ENCODE data around the gene MYO7B. TPM values are rescaled to one million over a fixed set of nuclear protein-coding genes. Genes with fewer than 3 reads are reported as not detected.

Gene MYO7B
- polyA plus RNA-seq, 2 of the 4 experiments (the other 2 are of a cell fraction) = 0.04 to 0.09 TPM

- ATAC-seq (no peak), DNase-seq (ENCODE audit: low read depth in 1 of 2, low spot score in 1 of 2) (no peak), FAIRE-seq (no peak)
- H3K9me3 ChIP-seq = no peaks in the 10 kb centered on the region
- H3K4me1 ChIP-seq = peaks cover 18% of the 10 kb centered on the region
- no peak overlapping the region for H3K27ac ChIP-seq
- CTCF ChIA-PET = interaction anchor here (1.4 kb wide), 1 partner anchor 14 kb away, joined by 4 read pairs; no protein-coding TSS in a partner anchor
- TF ChIP-seq ESRRA (IDR thresholded peaks at IDR 0.05; ENCODE audit: borderline replicate concordance, low read length) = no peak
- 76% methylated on average over 9 of the region's 12 CpGs for WGBS (ENCODE audit: missing lambda C conversion rate)
- no peak overlapping the region for H3K4me3 ChIP-seq
- no peak overlapping the region for H3K4me2 ChIP-seq
- POLR2A ChIA-PET = no interaction called here
These were observed 30.0 kb downstream of the MYO7B start for GRCh38 chr2:127565261-127566138.

DNA sequence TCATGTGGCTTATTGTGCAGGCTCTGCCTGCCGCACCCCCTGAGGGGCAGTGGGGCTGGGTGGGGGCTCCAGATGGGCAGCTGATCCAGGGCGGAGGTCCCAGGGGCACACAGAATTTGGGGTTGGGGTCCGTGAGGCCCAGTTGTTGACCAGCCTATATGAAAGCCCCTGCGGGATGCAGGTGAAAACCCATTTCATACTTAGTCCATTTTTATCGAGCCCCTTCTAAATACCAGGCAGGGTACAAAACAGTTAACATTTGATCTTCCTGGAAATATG is 30.6 kb downstream of the MYO7B start:
- ChIA-PET CTCF (interaction anchor here (1.4 kb wide), 1 partner anchor 15 kb away, joined by 4 read pairs; no protein-coding TSS in a partner anchor), POLR2A (no interaction called here)
- no peak overlapping the region for H3K4me3 ChIP-seq
- no peak overlapping the region for H3K27ac ChIP-seq
- TF ChIP-seq GATA3 (IDR thresholded peaks at IDR 0.05; ENCODE audit: borderline replicate concordance) = no peak
- TF ChIP-seq, protein P1, sequence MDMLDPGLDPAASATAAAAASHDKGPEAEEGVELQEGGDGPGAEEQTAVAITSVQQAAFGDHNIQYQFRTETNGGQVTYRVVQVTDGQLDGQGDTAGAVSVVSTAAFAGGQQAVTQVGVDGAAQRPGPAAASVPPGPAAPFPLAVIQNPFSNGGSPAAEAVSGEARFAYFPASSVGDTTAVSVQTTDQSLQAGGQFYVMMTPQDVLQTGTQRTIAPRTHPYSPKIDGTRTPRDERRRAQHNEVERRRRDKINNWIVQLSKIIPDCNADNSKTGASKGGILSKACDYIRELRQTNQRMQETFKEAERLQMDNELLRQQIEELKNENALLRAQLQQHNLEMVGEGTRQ (IDR thresholded peaks at IDR 0.05) = no peak
- no peak for TF ChIP-seq RAD21 (conservative IDR thresholded peaks at IDR 0.05 in 1 of 2, IDR thresholded peaks at IDR 0.05 in 1 of 2)
- WGBS (ENCODE audit: missing lambda C conversion rate) = 93% methylated on average over 5 of the region's 5 CpGs
- H3K4me1 ChIP-seq = peaks cover 23% of the 10 kb centered on the region
- no peak for ATAC-seq
- no peak overlapping the region for H3K4me2 ChIP-seq
- no peak for FAIRE-seq
- no peaks in the 10 kb centered on the region for H3K9me3 ChIP-seq
- no peak for DNase-seq (ENCODE audit: low read depth in 1 of 2, low spot score in 1 of 2)

DNA sequence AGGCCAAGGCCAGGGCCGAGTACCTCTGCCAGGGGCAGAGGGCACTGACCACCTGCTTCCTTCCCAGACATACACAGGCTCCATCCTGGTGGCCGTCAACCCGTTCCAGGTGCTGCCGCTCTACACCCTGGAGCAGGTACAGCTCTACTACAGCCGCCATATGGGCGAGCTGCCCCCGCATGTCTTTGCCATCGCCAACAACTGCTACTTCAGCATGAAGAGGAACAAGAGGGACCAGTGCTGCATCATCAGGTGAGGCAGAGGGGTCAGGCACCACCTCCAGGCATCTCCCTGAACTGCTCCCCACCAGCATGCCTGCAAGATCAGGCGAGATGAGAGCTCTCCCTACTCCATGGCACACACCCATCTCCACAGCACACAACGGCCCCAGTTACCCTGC is 31.1 kb downstream of the MYO7B start:
- DNase-seq (ENCODE audit: low read depth in 1 of 2, low spot score in 1 of 2) (no peak), ATAC-seq (peak in 1 of 2 experiments; percentile 27; a peak in 3 of 6 replicates), FAIRE-seq (no peak)
- WGBS (ENCODE audit: missing lambda C conversion rate) = 68% methylated on average over 4 of the region's 10 CpGs
- POLR2A ChIA-PET = no interaction called here
- no peak overlapping the region for H3K4me2 ChIP-seq
- no peak overlapping the region for H3K4me3 ChIP-seq
- peaks cover 23% of the 10 kb centered on the region for H3K4me1 ChIP-seq
- TF ChIP-seq HOXB13 (CRISPR knock-in tag; IDR thresholded peaks at IDR 0.05; ENCODE audit: low read depth) = no peak
- TF ChIP-seq NPAS2 (CRISPR knock-in tag; IDR thresholded peaks at IDR 0.05; ENCODE audit: borderline replicate concordance) = no peak
- TF ChIP-seq ZNF302 (CRISPR knock-in tag; IDR thresholded peaks at IDR 0.05) = no peak
- TF ChIP-seq, protein P2, sequence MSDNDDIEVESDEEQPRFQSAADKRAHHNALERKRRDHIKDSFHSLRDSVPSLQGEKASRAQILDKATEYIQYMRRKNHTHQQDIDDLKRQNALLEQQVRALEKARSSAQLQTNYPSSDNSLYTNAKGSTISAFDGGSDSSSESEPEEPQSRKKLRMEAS (IDR thresholded peaks at IDR 0.05) = no peak
- no peak for TF ChIP-seq CBX8 (IDR thresholded peaks at IDR 0.05)
- TF ChIP-seq PHF8 (IDR thresholded peaks at IDR 0.05; ENCODE audit: borderline replicate concordance, low read depth) = no peak
- no peaks in the 10 kb centered on the region for H3K9me3 ChIP-seq
- H3K27ac ChIP-seq = no peak overlapping the region
- CTCF ChIA-PET = interaction anchor here (0.9 to 1.4 kb wide), 3 partner anchors 16 to 97 kb away, joined by 3 to 4 read pairs (median 4); no protein-coding TSS in a partner anchor

DNA sequence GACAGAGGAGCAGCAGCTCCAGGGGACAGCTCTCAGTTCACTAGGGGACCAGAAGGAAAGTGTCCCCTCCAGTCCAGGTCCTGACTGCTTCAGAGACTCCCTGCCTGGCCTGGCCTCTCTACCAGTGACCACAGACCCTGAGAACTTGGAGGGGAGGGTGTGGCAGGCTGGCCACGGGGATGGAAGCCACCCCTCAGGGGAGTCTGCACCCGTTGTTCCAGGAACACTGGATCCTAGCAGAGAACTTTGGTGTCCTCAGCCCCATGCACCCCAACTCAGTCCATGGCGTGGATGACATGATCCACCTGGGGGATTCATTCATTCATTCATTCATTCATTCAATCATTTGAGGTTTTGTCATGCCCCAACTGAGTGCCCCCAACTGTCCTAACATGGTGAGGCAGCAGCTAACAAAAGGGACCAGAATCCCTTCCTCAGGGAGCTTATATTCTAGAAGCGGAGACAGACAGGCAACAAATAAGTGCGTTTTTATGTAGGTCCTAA is 31.9 kb downstream of the MYO7B start:
- POLR2A ChIA-PET = no interaction called here
- H3K4me3 ChIP-seq = no peak overlapping the region
- peaks cover 23% of the 10 kb centered on the region for H3K4me1 ChIP-seq
- FAIRE-seq (no peak), DNase-seq (ENCODE audit: low read depth in 1 of 2, low spot score in 1 of 2) (no peak), ATAC-seq (no peak)
- H3K4me2 ChIP-seq = no peak overlapping the region
- CTCF ChIA-PET = interaction anchor here (0.9 to 1.8 kb wide), 3 partner anchors 24 to 98 kb away, joined by 3 to 7 read pairs (median 4); no protein-coding TSS in a partner anchor
- TF ChIP-seq POLR2A (IDR thresholded peaks at IDR 0.05; ENCODE audit: low read length) (no peak), SREBF2 (IDR thresholded peaks at IDR 0.05) (no peak), CBX8 (IDR thresholded peaks at IDR 0.05) (no peak), RARB (CRISPR knock-in tag; IDR thresholded peaks at IDR 0.05) (no peak), CHD2 (IDR thresholded peaks at IDR 0.05; ENCODE audit: low read length, partially characterized antibody) (no peak), CHD4 (IDR thresholded peaks at IDR 0.05; ENCODE audit: borderline replicate concordance) (no peak), TP53 (CRISPR knock-in tag; IDR thresholded peaks at IDR 0.05) (no peak), NPAS2 (CRISPR knock-in tag; IDR thresholded peaks at IDR 0.05; ENCODE audit: borderline replicate concordance) (no peak), GATA3 (IDR thresholded peaks at IDR 0.05; ENCODE audit: borderline replicate concordance) (no peak), JUN (IDR thresholded peaks at IDR 0.05) (no peak), ZFP36 (IDR thresholded peaks at IDR 0.05; ENCODE audit: borderline replicate concordance, partially characterized antibody) (no peak), MYC (IDR thresholded peaks at IDR 0.05; ENCODE audit: borderline replicate concordance, low read length) (no peak), RFX5 (IDR thresholded peaks at IDR 0.05) (no peak), RAD21 (conservative IDR thresholded peaks at IDR 0.05 in 1 of 2, IDR thresholded peaks at IDR 0.05 in 1 of 2) (no peak), MAZ (IDR thresholded peaks at IDR 0.05; ENCODE audit: borderline replicate concordance, low read depth, low read length) (no peak), MAFK (IDR thresholded peaks at IDR 0.05; ENCODE audit: partially characterized antibody) (no peak)
- TF ChIP-seq, protein P3, sequence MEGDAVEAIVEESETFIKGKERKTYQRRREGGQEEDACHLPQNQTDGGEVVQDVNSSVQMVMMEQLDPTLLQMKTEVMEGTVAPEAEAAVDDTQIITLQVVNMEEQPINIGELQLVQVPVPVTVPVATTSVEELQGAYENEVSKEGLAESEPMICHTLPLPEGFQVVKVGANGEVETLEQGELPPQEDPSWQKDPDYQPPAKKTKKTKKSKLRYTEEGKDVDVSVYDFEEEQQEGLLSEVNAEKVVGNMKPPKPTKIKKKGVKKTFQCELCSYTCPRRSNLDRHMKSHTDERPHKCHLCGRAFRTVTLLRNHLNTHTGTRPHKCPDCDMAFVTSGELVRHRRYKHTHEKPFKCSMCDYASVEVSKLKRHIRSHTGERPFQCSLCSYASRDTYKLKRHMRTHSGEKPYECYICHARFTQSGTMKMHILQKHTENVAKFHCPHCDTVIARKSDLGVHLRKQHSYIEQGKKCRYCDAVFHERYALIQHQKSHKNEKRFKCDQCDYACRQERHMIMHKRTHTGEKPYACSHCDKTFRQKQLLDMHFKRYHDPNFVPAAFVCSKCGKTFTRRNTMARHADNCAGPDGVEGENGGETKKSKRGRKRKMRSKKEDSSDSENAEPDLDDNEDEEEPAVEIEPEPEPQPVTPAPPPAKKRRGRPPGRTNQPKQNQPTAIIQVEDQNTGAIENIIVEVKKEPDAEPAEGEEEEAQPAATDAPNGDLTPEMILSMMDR (IDR thresholded peaks at IDR 0.05) = no peak
- TF ChIP-seq, protein P4, sequence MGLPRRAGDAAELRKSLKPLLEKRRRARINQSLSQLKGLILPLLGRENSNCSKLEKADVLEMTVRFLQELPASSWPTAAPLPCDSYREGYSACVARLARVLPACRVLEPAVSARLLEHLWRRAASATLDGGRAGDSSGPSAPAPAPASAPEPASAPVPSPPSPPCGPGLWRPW (IDR thresholded peaks at IDR 0.05) = no peak
- no peak overlapping the region for H3K27ac ChIP-seq
- 63% methylated on average over 5 of the region's 5 CpGs for WGBS (ENCODE audit: missing lambda C conversion rate)
- no peaks in the 10 kb centered on the region for H3K9me3 ChIP-seq

Measured in A549 (cell line).